ENCODE measurements around the gene DIAPH2. TPM values are rescaled to one million over a fixed set of nuclear protein-coding genes. Genes with fewer than 3 reads are reported as not detected.

DIAPH2 gene
- total and polyA plus RNA-seq, 2 donors (not counting 1 experiment from before 2014, with no cell fraction given): 4.2 to 32.4 TPM

DNA sequence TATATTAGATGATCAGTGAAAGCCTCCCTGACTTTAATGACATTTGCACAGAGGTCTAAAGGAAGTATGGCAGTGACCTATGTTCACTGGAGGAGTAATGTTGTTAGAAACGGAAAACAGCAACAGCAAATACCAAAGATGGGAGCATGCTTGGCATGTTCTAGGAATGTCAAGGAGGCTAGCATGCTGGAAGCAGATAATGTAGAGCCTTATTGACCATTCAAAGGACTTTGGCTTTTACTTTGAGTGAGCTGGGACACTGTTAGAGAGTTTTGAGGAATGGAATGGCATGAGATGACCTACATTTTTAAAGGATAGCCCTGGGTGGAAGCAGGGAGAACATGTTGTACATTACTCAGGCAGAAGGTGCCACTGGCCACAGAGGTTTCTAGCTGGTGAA is 205.1 kb downstream of the DIAPH2 start:
- no peak overlapping the region for H2AFZ ChIP-seq (ENCODE audit: insufficient read depth, low read depth, low read length, poor library complexity, severe bottlenecking)
- no peak for ATAC-seq (ENCODE audit: low read depth)
- H3K9me3 ChIP-seq (ENCODE audit: control extremely low read depth in 1 of 3, control insufficient read depth in 2 of 3, insufficient read depth in 1 of 3, low read length in 2 of 3): no peaks in the 10 kb centered on the region
- intact Hi-C loops (cut with micrococcal nuclease): no loop called here
- no peak overlapping the region for H3K9ac ChIP-seq (ENCODE audit: low read length)
- Mint-ChIP-seq H3K27me3 (no peaks in the 10 kb centered on the region), H3K27ac (no peak overlapping the region), H3K9me3 (ENCODE audit: insufficient read depth) (no peaks in the 10 kb centered on the region), H3K4me1 (no peaks in the 10 kb centered on the region), H3K4me3 (no peak overlapping the region)
- H4K20me1 ChIP-seq (ENCODE audit: control insufficient read depth, insufficient read depth, low read length, poor library complexity, severe bottlenecking): no peaks in the 10 kb centered on the region
- H3K4me2 ChIP-seq (replicated peaks; ENCODE audit: low read depth, low read length, poor library complexity, severe bottlenecking): no peak overlapping the region
- 100% methylated on average over 1 of the region's 1 CpG for WGBS (ENCODE audit: insufficient coverage)
- ChIA-PET CTCF (no interaction called here), POLR2A (no interaction called here)
- no peaks in the 10 kb centered on the region for H3K4me1 ChIP-seq (ENCODE audit: control insufficient read depth in 2 of 2, insufficient read depth in 2 of 2, low read length in 2 of 2)
- H3K27me3 ChIP-seq (replicated peaks in 1 of 4; ENCODE audit: control extremely low read depth in 1 of 4, control insufficient read depth in 3 of 4, insufficient read depth in 4 of 4, low read length in 3 of 4): no peaks in the 10 kb centered on the region
- no peaks in the 10 kb centered on the region for H3K79me2 ChIP-seq (ENCODE audit: control insufficient read depth, insufficient read depth, low read length)
- no peak overlapping the region for H3K4me3 ChIP-seq (ENCODE audit: control extremely low read depth in 1 of 5, extremely low read depth in 1 of 5, insufficient read depth in 1 of 5, low read depth in 2 of 5, low read length in 4 of 5)
- TF ChIP-seq EZH2 (IDR thresholded peaks at IDR 0.05; ENCODE audit: borderline replicate concordance, insufficient read depth, low read depth, low read length, poor library complexity, severe bottlenecking) (no peak), CTCF (IDR thresholded peaks at IDR 0.05) (no peak)
- no peak for DNase-seq
- H3K36me3 ChIP-seq (replicated peaks in 1 of 2; ENCODE audit: control extremely low read depth in 1 of 2, control insufficient read depth in 1 of 2, extremely low read depth in 1 of 2, insufficient read depth in 2 of 2, low read length in 1 of 2): no peaks in the 10 kb centered on the region
- H3K27ac ChIP-seq (ENCODE audit: low read length in 2 of 2): no peak overlapping the region

- no peak overlapping the region for H2AFZ ChIP-seq (ENCODE audit: insufficient read depth, low read depth, low read length, poor library complexity, severe bottlenecking)
- WGBS (ENCODE audit: insufficient coverage): no CpG with 5 or more reads among the region's 2 CpGs
- Mint-ChIP-seq H3K4me1 (no peaks in the 10 kb centered on the region), H3K27me3 (no peaks in the 10 kb centered on the region), H3K4me3 (no peak overlapping the region), H3K27ac (no peak overlapping the region), H3K9me3 (ENCODE audit: insufficient read depth) (no peaks in the 10 kb centered on the region)
- intact Hi-C loops (cut with micrococcal nuclease): no loop called here
- TF ChIP-seq CTCF (IDR thresholded peaks at IDR 0.05): no peak
- no peak for TF ChIP-seq EZH2 (IDR thresholded peaks at IDR 0.05; ENCODE audit: borderline replicate concordance, insufficient read depth, low read depth, low read length, poor library complexity, severe bottlenecking)
- no peak overlapping the region for H3K27ac ChIP-seq (ENCODE audit: low read length in 2 of 2)
- ATAC-seq (ENCODE audit: low read depth) (no peak), DNase-seq (no peak)
- no peak overlapping the region for H3K9ac ChIP-seq (ENCODE audit: low read length)
- H3K4me2 ChIP-seq (replicated peaks; ENCODE audit: low read depth, low read length, poor library complexity, severe bottlenecking): no peak overlapping the region
- no peaks in the 10 kb centered on the region for H3K36me3 ChIP-seq (replicated peaks in 1 of 2; ENCODE audit: control extremely low read depth in 1 of 2, control insufficient read depth in 1 of 2, extremely low read depth in 1 of 2, insufficient read depth in 2 of 2, low read length in 1 of 2)
- ChIA-PET POLR2A (no interaction called here), CTCF (no interaction called here)
- H3K79me2 ChIP-seq (ENCODE audit: control insufficient read depth, insufficient read depth, low read length): no peaks in the 10 kb centered on the region
- H3K4me1 ChIP-seq (ENCODE audit: control insufficient read depth in 2 of 2, insufficient read depth in 2 of 2, low read length in 2 of 2): no peaks in the 10 kb centered on the region
- no peak overlapping the region for H3K4me3 ChIP-seq (ENCODE audit: control extremely low read depth in 1 of 5, extremely low read depth in 1 of 5, insufficient read depth in 1 of 5, low read depth in 2 of 5, low read length in 4 of 5)
- no peaks in the 10 kb centered on the region for H4K20me1 ChIP-seq (ENCODE audit: control insufficient read depth, insufficient read depth, low read length, poor library complexity, severe bottlenecking)
- H3K27me3 ChIP-seq (replicated peaks in 1 of 4; ENCODE audit: control extremely low read depth in 1 of 4, control insufficient read depth in 3 of 4, insufficient read depth in 4 of 4, low read length in 3 of 4): no peaks in the 10 kb centered on the region
- H3K9me3 ChIP-seq (ENCODE audit: control extremely low read depth in 1 of 3, control insufficient read depth in 2 of 3, insufficient read depth in 1 of 3, low read length in 2 of 3): no peaks in the 10 kb centered on the region
Measured at GRCh38 chrX:96906741-96907140, 222.1 kb downstream of the DIAPH2 start.

Data from B cell (primary cell).